K562 (cell line): ENCODE results near the gene WDR18. TPM values are rescaled to one million over a fixed set of nuclear protein-coding genes. Genes with fewer than 3 reads are reported as not detected.

Experiments used
- ATAC-seq: fragments of 200-7000 bp; cut with Tn5 transposase; 3 replicates; pipeline ENCODE4 v1.9.1; 2020; ENCODE audit warnings: moderate library complexity
- BruUV-seq: library from RNA; stranded (reverse); fragments of 400-500 nt; replicated peaks from 2 replicates; lab custom pipeline; 2021; lab: Mats Ljungman, UMichigan
- CTCF ChIA-PET: fragments of 300-600 bp; formaldehyde crosslinking; extraction: SDS; loops from one replicate; lab custom pipeline; 2021; ENCODE audit warnings: low intra/inter-chr PET ratio; lab: Yijun Ruan, JAX
- POLR2A ChIA-PET: fragments of 300-600, 350-650 bp; sonication (Branson Sonifier 250); formaldehyde crosslinking; extraction: SDS; loops from one replicate; lab custom pipeline; 2021; ENCODE audit warnings: antibody characterized with exemption, inconsistent platforms; lab: Yijun Ruan, JAX
- DNase-seq, 4 experiments: peaks; one replicate each; pipeline versions ENCODE4 v3.0.0 to v3.0.0-alpha.2; 2011 to 2018; ENCODE audit warnings: low spot score in 3 of 4, mixed read lengths in 3 of 4; ENCODE audit errors: extremely low read depth in 1 of 4
- FAIRE-seq: peaks from 2 replicates; lab custom pipeline; 2011; peaks lifted over from hg19 to GRCh38; lab: Jason Lieb, UNC
- H2AFZ ChIP-seq: 2 replicates; pipeline ENCODE4 v1.6.0; 2011; ENCODE audit warnings: low read depth, low read length, control low read depth, inconsistent platforms
- H3K27ac ChIP-seq: fragments of 200-600 bp; 3 replicates; pipeline ENCODE4 v1.8.0; 2011; ENCODE audit warnings: low read depth, mild to moderate bottlenecking, control low read depth, inconsistent platforms, low read length, moderate library complexity, mixed read lengths; ENCODE audit errors: extremely low read depth
- H3K27me3 ChIP-seq, 2 experiments: fragments of 300-600 bp in 1 of 2; 2 replicates in 1 of 2; 3 replicates in 1 of 2; pipeline versions ENCODE4 v1.6.0 to v1.8.0; 2011; ENCODE audit warnings: inconsistent platforms in 2 of 2, low read length in 2 of 2, mild to moderate bottlenecking in 1 of 2, mixed read lengths in 1 of 2, moderate library complexity in 1 of 2; ENCODE audit not compliant: control insufficient read depth in 2 of 2, insufficient read depth in 2 of 2
- H3K36me3 ChIP-seq: fragments of 300-600 bp; 3 replicates; pipeline ENCODE4 v1.8.0; 2011; ENCODE audit warnings: mild to moderate bottlenecking, low read length, inconsistent platforms; ENCODE audit not compliant: control insufficient read depth, insufficient read depth
- H3K4me1 ChIP-seq, 2 experiments: fragments of 200-600 bp in 1 of 2; replicated peaks in 1 of 2; 2 replicates in 1 of 2; 3 replicates in 1 of 2; pipeline versions ENCODE4 v1.5.1 to v1.8.0; 2011; ENCODE audit warnings: inconsistent platforms in 2 of 2, low read length in 2 of 2, mild to moderate bottlenecking in 1 of 2, mixed read lengths in 1 of 2, moderate library complexity in 1 of 2; ENCODE audit not compliant: control insufficient read depth in 2 of 2, insufficient read depth in 2 of 2
- H3K4me2 ChIP-seq: 2 replicates; pipeline ENCODE4 v1.6.1; 2011; ENCODE audit warnings: low read length, control low read depth, inconsistent platforms, mixed read lengths; ENCODE audit not compliant: insufficient read depth
- H3K4me3 ChIP-seq: fragments of 200-600 bp; sonication (generic), shearing (Covaris generic); 2 replicates; pipeline ENCODE4 v1.5.1; 2016; ENCODE audit warnings: control low read depth, inconsistent platforms
- H3K79me2 ChIP-seq: fragments of 200-600 bp; 3 replicates; pipeline ENCODE4 v1.8.0; 2011; ENCODE audit warnings: low read length, inconsistent platforms; ENCODE audit not compliant: control insufficient read depth, insufficient read depth
- H3K9ac ChIP-seq, 2 experiments: 2 replicates each; pipeline versions ENCODE4 v1.6.0 to v1.6.1; 2011; ENCODE audit warnings: low read depth in 2 of 2, low read length in 2 of 2, control low read depth in 1 of 2, inconsistent platforms in 1 of 2, mild to moderate bottlenecking in 1 of 2, mixed read lengths in 1 of 2; ENCODE audit not compliant: insufficient read depth in 1 of 2
- H3K9me1 ChIP-seq: one replicate; pipeline ENCODE4 v1.6.0; 2011; ENCODE audit warnings: inconsistent platforms, mild to moderate bottlenecking, low read length, moderate library complexity; ENCODE audit not compliant: control insufficient read depth, insufficient read depth
- H3K9me3 ChIP-seq: replicated peaks from 2 replicates; pipeline ENCODE4 v1.5.1; 2011; ENCODE audit warnings: low read depth, low read length, inconsistent platforms; ENCODE audit not compliant: control insufficient read depth, insufficient read depth
- H4K20me1 ChIP-seq: replicated peaks from 2 replicates; pipeline ENCODE4 v1.6.1; 2011; ENCODE audit warnings: low read length, inconsistent platforms, mixed read lengths; ENCODE audit not compliant: control insufficient read depth, insufficient read depth
- DACH1 ChIP-seq: fragments of 450-650 bp; IDR thresholded peaks from 2 replicates; pipeline ENCODE4 v1.6.1; 2018; ENCODE audit not compliant: partially characterized antibody
- KDM5B ChIP-seq: fragments of 200-600 bp; sonication (generic); IDR thresholded peaks from 2 replicates; pipeline ENCODE4 v1.6.1; 2012; ENCODE audit warnings: low read depth, mild to moderate bottlenecking, moderate library complexity, low read length, control low read depth, inconsistent platforms; ENCODE audit not compliant: insufficient replicate concordance
- KLF13 ChIP-seq: fragments of 450-650 bp; IDR thresholded peaks from 2 replicates; pipeline ENCODE4 v1.6.1; 2016; ENCODE audit warnings: missing genetic modification characterization, low read depth, mild to moderate bottlenecking, missing compliant biosample characterization, moderate library complexity, borderline replicate concordance
- MTA3 ChIP-seq: fragments of 450-650 bp; formaldehyde crosslinking; IDR thresholded peaks from 2 replicates; pipeline ENCODE4 v1.6.1; 2017; ENCODE audit warnings: mild to moderate bottlenecking, borderline replicate concordance
- NFYB ChIP-seq: IDR thresholded peaks from 2 replicates; pipeline ENCODE4 v1.6.1; 2011; ENCODE audit warnings: mild to moderate bottlenecking, moderate library complexity; ENCODE audit not compliant: insufficient read length; ENCODE audit errors: extremely low read depth
- NR3C1 ChIP-seq: sonication (generic); formaldehyde crosslinking; IDR thresholded peaks from 2 replicates; pipeline ENCODE4 v1.8.1; 2022; ENCODE audit warnings: missing genetic modification reagents
- RBFOX2 ChIP-seq: fragments of 200-400 bp; formaldehyde crosslinking; IDR thresholded peaks from 2 replicates; pipeline ENCODE4 v1.6.1; 2017; ENCODE audit warnings: low read depth, mild to moderate bottlenecking, low read length, moderate library complexity
- SMAD2 ChIP-seq: fragments of 150-350 bp; IDR thresholded peaks from 2 replicates; pipeline ENCODE4 v1.6.1; 2014; ENCODE audit warnings: low read depth, mild to moderate bottlenecking, low read length
- SRSF3 ChIP-seq: fragments of 200-400 bp; formaldehyde crosslinking; IDR thresholded peaks from 2 replicates; pipeline ENCODE4 v1.6.1; 2016; ENCODE audit warnings: mild to moderate bottlenecking, low read length, moderate library complexity; ENCODE audit not compliant: insufficient read depth
- TEAD4 ChIP-seq, 2 experiments: sonication (generic) in 1 of 2; formaldehyde crosslinking in 1 of 2; IDR thresholded peaks; 2 replicates each; pipeline versions ENCODE4 v1.6.1 to v1.8.0; 2012 to 2022; ENCODE audit warnings: borderline replicate concordance in 1 of 2, inconsistent platforms in 1 of 2, low read length in 1 of 2, mild to moderate bottlenecking in 1 of 2, missing genetic modification reagents in 1 of 2
- U2AF2 ChIP-seq: fragments of 200-400 bp; formaldehyde crosslinking; optimal IDR thresholded peaks from 2 replicates; pipeline ENCODE3; 2017; ENCODE audit warnings: low read depth, mild to moderate bottlenecking, low read length
- ZFP30 ChIP-seq: fragments of 250-450 bp; sonication (Bioruptor Pico); IDR thresholded peaks from 2 replicates; pipeline ENCODE4 v1.8.0; 2022; ENCODE audit warnings: moderate library complexity, mild to moderate bottlenecking, inconsistent platforms, borderline replicate concordance
- ZKSCAN8 ChIP-seq: fragments of 200-800 bp; sonication (Bioruptor generic); IDR thresholded peaks from 2 replicates; pipeline ENCODE4 v1.6.1; 2016; ENCODE audit warnings: missing genetic modification characterization, missing compliant biosample characterization
- WGBS: fragments of 100-300 bp; shearing (Covaris generic); methylation state at CpG from one replicate; pipeline ENCODE4 v1.1.6; 2016; ENCODE audit warnings: low coverage, mixed read lengths; ENCODE audit not compliant: insufficient coverage; ENCODE audit errors: missing lambda C conversion rate; 5-methylcytosine and 5-hydroxymethylcytosine counted together
- in situ Hi-C: fragments of 300-500 bp; cut with MboI; formaldehyde crosslinking; loops from 4 replicates; pipeline ENCODE4 v1.15.0; 2018; ENCODE audit warnings: inconsistent platforms, mixed read lengths
- intact Hi-C: fragments of 100-400 bp; cut with micrococcal nuclease; formaldehyde crosslinking; loops from 2 replicates; pipeline ENCODE4 v1.14.2; 2022
- polyA plus RNA-seq, 8 experiments: library from polyadenylated mRNA; depleted of rRNA in 4 of 8; stranded (reverse) in 5 of 8; unstranded in 3 of 8; fragments of >200 nt; fragmentation: Nextera tagmentation in 2 of 8; fragmentation: Illumina TruSeq in 1 of 8; extraction: Ambion mirVana in 2 of 8; extraction: Trizol in 1 of 8; gene quantifications; 2 replicates each; pipeline versions ENCODE4 v1.2.1 to v1.2.3, GENCODE V29; 2011 to 2014; ENCODE audit warnings: inconsistent platforms in 1 of 8, missing spikeins in 1 of 8
- total RNA-seq, 7 experiments: library from RNA; depleted of rRNA in 6 of 7; stranded (reverse); fragments of >200 nt in 6 of 7; fragmentation: Illumina TruSeq in 2 of 7; extraction: Trizol in 2 of 7; gene quantifications; 2 replicates each; pipeline versions ENCODE4 v1.2.1 to v1.2.3, GENCODE V29; 2011 to 2021; ENCODE audit warnings: low replicate concordance in 1 of 7
- TF ChIP-seq, protein P1 (sequence below): fragments of 450-650 bp; IDR thresholded peaks from 2 replicates; pipeline ENCODE4 v1.6.1; 2016; ENCODE audit warnings: mild to moderate bottlenecking
- TF ChIP-seq, protein P2 (sequence below), 2 experiments: IDR thresholded peaks; 2 replicates each; pipeline ENCODE4 v1.6.1; 2011; ENCODE audit warnings: borderline replicate concordance in 1 of 2, control low read depth in 1 of 2, low read depth in 1 of 2, low read length in 1 of 2, mild to moderate bottlenecking in 1 of 2, mixed read lengths in 1 of 2, moderate library complexity in 1 of 2; ENCODE audit not compliant: insufficient read depth in 1 of 2, insufficient read length in 1 of 2, poor library complexity in 1 of 2, severe bottlenecking in 1 of 2; ENCODE audit errors: extremely low read depth in 1 of 2

Gene WDR18
- total and polyA plus RNA-seq, 9 of the 15 experiments (the other 6 are each of a cell fraction or from before 2014, with no cell fraction given), result 0.65 to 181 (median 30.1) TPM

DNA sequence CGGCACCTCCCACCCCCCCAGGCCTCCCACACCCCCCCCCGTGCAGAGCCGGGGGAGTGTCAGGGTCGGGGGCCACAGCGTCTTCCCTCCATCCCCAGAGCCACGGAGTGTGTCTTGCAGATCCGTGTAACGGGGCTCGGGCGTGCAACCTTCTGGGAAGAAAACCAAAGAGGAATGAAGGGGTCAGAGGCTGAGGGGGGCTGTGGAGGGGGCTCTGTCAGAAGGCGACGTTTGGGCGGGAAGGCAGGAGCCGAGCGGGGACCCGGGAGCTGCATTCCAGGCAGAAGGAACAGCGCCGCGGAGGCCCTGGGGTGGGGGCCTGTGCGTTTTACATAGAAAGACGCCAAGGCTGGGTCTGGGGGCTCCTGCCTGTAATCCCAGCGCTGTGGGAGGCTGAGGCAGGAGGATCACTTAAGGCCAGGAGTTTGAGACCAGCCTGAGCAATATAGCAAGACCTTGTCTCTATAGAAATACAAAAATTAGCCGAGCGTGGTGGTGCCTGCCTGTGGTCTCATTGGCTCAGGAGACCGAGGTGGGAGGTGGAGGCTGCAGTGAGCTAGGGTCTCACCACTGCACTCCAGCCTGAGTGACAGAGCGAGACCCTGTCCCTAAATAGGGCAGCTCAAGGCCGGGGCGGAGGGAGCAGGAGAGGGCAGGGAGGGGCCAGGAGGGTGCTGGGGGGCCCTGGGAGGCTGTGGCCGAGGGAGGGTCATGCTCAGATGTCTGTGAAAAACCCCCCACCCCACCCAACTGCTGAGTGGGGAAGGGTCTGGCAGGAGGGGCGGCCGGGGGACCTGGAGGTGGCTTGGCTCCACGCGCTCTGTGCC lies 30.5 kb upstream of the WDR18 start (continued):
- TF ChIP-seq, protein P1, sequence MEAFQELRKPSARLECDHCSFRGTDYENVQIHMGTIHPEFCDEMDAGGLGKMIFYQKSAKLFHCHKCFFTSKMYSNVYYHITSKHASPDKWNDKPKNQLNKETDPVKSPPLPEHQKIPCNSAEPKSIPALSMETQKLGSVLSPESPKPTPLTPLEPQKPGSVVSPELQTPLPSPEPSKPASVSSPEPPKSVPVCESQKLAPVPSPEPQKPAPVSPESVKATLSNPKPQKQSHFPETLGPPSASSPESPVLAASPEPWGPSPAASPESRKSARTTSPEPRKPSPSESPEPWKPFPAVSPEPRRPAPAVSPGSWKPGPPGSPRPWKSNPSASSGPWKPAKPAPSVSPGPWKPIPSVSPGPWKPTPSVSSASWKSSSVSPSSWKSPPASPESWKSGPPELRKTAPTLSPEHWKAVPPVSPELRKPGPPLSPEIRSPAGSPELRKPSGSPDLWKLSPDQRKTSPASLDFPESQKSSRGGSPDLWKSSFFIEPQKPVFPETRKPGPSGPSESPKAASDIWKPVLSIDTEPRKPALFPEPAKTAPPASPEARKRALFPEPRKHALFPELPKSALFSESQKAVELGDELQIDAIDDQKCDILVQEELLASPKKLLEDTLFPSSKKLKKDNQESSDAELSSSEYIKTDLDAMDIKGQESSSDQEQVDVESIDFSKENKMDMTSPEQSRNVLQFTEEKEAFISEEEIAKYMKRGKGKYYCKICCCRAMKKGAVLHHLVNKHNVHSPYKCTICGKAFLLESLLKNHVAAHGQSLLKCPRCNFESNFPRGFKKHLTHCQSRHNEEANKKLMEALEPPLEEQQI, result no peak
- TF ChIP-seq ZFP30, result no peak

DNA sequence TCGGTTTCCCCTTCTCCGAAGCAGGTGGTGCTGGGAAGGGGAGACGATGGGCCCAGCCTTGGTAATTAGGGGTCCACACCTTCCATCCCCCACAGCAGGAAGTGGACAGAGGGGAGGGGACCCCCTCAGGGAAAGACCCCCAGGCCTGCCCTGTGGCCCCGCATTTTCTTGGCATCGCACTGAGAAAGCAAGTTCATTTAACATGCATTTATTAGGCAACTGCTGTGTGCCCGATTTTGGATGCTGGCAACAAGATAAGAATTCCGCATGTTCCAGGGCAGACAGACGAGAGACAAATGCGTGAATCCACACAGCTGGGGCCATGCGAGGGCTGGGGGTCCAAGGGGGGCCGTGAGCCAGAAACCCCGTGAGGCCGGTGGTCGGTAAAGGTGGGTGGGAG lies 29.9 kb upstream of the WDR18 start:
- Histone ChIP-seq H3K27ac (peak overlapping the region; percentile 96), H3K9me3 (no peaks in the 10 kb centered on the region), H3K4me3 (peak overlapping the region; percentile 7; the same call in 1 of the 2 replicates), H3K4me2 (peak overlapping the region; percentile 64), H3K27me3 (no peaks in the 10 kb centered on the region), H4K20me1 (no peaks in the 10 kb centered on the region), H2AFZ (no peak overlapping the region), H3K36me3 (peaks cover 16% of the 10 kb centered on the region; the same call in 1 of the 3 replicates), H3K9me1 (no peaks in the 10 kb centered on the region), H3K4me1 (peaks cover 50 to 88% of the 10 kb centered on the region in 2 experiments), H3K79me2 (peaks cover 79% of the 10 kb centered on the region), H3K9ac (peak overlapping the region; percentile 59 to 76)
- in situ Hi-C loops (no loop called here), intact Hi-C loops (loop anchor here (2.0 kb wide), 1 partner anchor 29 kb away; no protein-coding TSS in a partner anchor)
- FAIRE-seq (no peak), DNase-seq (peak in 1 of 4 experiments; percentile 50), ATAC-seq (peak; percentile 3)
- ChIA-PET CTCF (no interaction called here), POLR2A (interaction anchor here (1.0 to 1.3 kb wide), 3 partner anchors 8 to 28 kb away, joined by 4 to 8 read pairs (median 5); no protein-coding TSS in a partner anchor)
- WGBS, result 30% methylated on average over 12 of the region's 14 CpGs
- no TSS peak for BruUV-seq
- peak; percentile 34 for TF ChIP-seq DACH1
- TF ChIP-seq KLF13, result 0 out of 2 replicates have a peak, but pooled peaks have one; percentile 14
- peak; percentile 18 for TF ChIP-seq KDM5B
- no peak for TF ChIP-seq U2AF2
- TF ChIP-seq, protein P2, sequence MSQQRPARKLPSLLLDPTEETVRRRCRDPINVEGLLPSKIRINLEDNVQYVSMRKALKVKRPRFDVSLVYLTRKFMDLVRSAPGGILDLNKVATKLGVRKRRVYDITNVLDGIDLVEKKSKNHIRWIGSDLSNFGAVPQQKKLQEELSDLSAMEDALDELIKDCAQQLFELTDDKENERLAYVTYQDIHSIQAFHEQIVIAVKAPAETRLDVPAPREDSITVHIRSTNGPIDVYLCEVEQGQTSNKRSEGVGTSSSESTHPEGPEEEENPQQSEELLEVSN (IDR thresholded peaks at IDR 0.05; ENCODE audit: borderline replicate concordance in 1 of 2, extremely low read depth in 1 of 2, insufficient read depth in 1 of 2, insufficient read length in 1 of 2, low read depth in 1 of 2, low read length in 1 of 2, poor library complexity in 1 of 2, severe bottlenecking in 1 of 2), result peak in 1 of 2 experiments; percentile 5
- TF ChIP-seq RBFOX2, result peak; percentile 29; the same call in 1 of the 2 replicates
- no peak for TF ChIP-seq NFYB
- TF ChIP-seq SRSF3, result no peak
- no peak for TF ChIP-seq SMAD2
- TF ChIP-seq NR3C1 (CRISPR knock-in tag), result no peak
- no peak for TF ChIP-seq TEAD4 (IDR thresholded peaks at IDR 0.05; ENCODE audit: low read length)
- 0 out of 2 replicates have a peak, but pooled peaks have one; percentile 47 for TF ChIP-seq TEAD4 (CRISPR knock-in tag; IDR thresholded peaks at IDR 0.05; ENCODE audit: borderline replicate concordance)
- peak; percentile 100 for TF ChIP-seq ZKSCAN8 (CRISPR knock-in tag)
- peak; percentile 4; the same call in 1 of the 2 replicates for TF ChIP-seq MTA3
